B cell (primary cell): ENCODE data around the gene SNX24. TPM values are rescaled to one million over a fixed set of nuclear protein-coding genes. Genes with fewer than 3 reads are reported as not detected.

Source experiments
- ATAC-seq: fragments of 200-7000 bp; cut with Tn5 transposase; one replicate; pipeline ENCODE4 v1.10.0; 2021; ENCODE audit warnings: low read depth, mild to moderate bottlenecking, moderate number of reproducible peaks, moderate library complexity
- CTCF ChIA-PET: fragments of 350-600 bp; sonication (Branson Sonifier 250); formaldehyde crosslinking; loops from one replicate; lab custom pipeline; 2021; ENCODE audit warnings: antibody characterized with exemption, inconsistent platforms; lab: Charles Lee
- POLR2A ChIA-PET: fragments of 350-600 bp; sonication (Branson Sonifier 250); formaldehyde crosslinking; loops from one replicate; lab custom pipeline; 2021; ENCODE audit warnings: antibody characterized with exemption; lab: Charles Lee
- DNase-seq: peaks from one replicate; pipeline ENCODE4 v3.0.0; 2013
- H2AFZ ChIP-seq: 2 replicates; pipeline ENCODE4 v1.6.1; 2012; ENCODE audit warnings: mild to moderate bottlenecking, low read depth, low read length; ENCODE audit not compliant: insufficient read depth, poor library complexity, severe bottlenecking
- H3K27ac ChIP-seq, 2 donors: 1 replicate in 1 of 2; 2 replicates in 1 of 2; pipeline ENCODE4 v1.5.1; 2012 to 2013; ENCODE audit warnings: low read length in 2 of 2, mild to moderate bottlenecking in 2 of 2, moderate library complexity in 1 of 2
- H3K27me3 ChIP-seq, 4 experiments: fragments of 200-600 bp in 1 of 4; sonication (generic) in 1 of 4; replicated peaks in 1 of 4; 1 replicate in 2 of 4; 2 replicates in 2 of 4; pipeline versions ENCODE4 v1.6.1 to v1.7.0; 2013 to 2016; ENCODE audit warnings: low read length in 3 of 4, mild to moderate bottlenecking in 2 of 4, mixed read lengths in 1 of 4, moderate library complexity in 1 of 4; ENCODE audit not compliant: insufficient read depth in 4 of 4, control insufficient read depth in 3 of 4; ENCODE audit errors: control extremely low read depth in 1 of 4
- H3K36me3 ChIP-seq, 2 experiments: replicated peaks in 1 of 2; 1 replicate in 1 of 2; 2 replicates in 1 of 2; pipeline versions ENCODE4 v1.6.1 to v1.7.1; 2013; ENCODE audit warnings: low read length in 1 of 2; ENCODE audit not compliant: insufficient read depth in 2 of 2, control insufficient read depth in 1 of 2; ENCODE audit errors: control extremely low read depth in 1 of 2, extremely low read depth in 1 of 2
- H3K4me1 ChIP-seq, 2 donors: fragments of 200-600 bp in 1 of 2; sonication (generic) in 1 of 2; 1 replicate in 1 of 2; 2 replicates in 1 of 2; pipeline versions ENCODE4 v1.5.1 to v1.6.1; 2013 to 2017; ENCODE audit warnings: low read length in 2 of 2; ENCODE audit not compliant: control insufficient read depth in 2 of 2, insufficient read depth in 2 of 2
- H3K4me2 ChIP-seq: replicated peaks from 2 replicates; pipeline ENCODE3; 2012; ENCODE audit warnings: mild to moderate bottlenecking, low read depth, low read length; ENCODE audit not compliant: poor library complexity, severe bottlenecking
- H3K4me3 ChIP-seq, 5 experiments: fragments of 200-600 bp in 1 of 5; sonication (generic) in 1 of 5; 1 replicate in 3 of 5; 2 replicates in 2 of 5; pipeline versions ENCODE4 v1.5.1 to v1.7.0; 2011 to 2016; ENCODE audit warnings: low read length in 4 of 5, mild to moderate bottlenecking in 4 of 5, low read depth in 2 of 5, control low read depth in 1 of 5, moderate library complexity in 1 of 5; ENCODE audit not compliant: insufficient read depth in 1 of 5; ENCODE audit errors: control extremely low read depth in 1 of 5, extremely low read depth in 1 of 5
- H3K79me2 ChIP-seq: fragments of 200-600 bp; sonication (generic); one replicate; pipeline ENCODE4 v1.6.0; 2016; ENCODE audit warnings: low read length; ENCODE audit not compliant: control insufficient read depth, insufficient read depth
- H3K9ac ChIP-seq: fragments of 200-600 bp; sonication (generic); 2 replicates; pipeline ENCODE4 v1.6.1; 2017; ENCODE audit warnings: mild to moderate bottlenecking, low read length, moderate library complexity
- H3K9me3 ChIP-seq, 3 donors: one replicate each; pipeline versions ENCODE4 v1.6.1 to v1.7.1; 2013; ENCODE audit warnings: low read length in 2 of 3; ENCODE audit not compliant: control insufficient read depth in 2 of 3, insufficient read depth in 1 of 3; ENCODE audit errors: control extremely low read depth in 1 of 3
- H4K20me1 ChIP-seq: 2 replicates; pipeline ENCODE4 v1.6.0; 2012; ENCODE audit warnings: mild to moderate bottlenecking, low read length; ENCODE audit not compliant: insufficient read depth, control insufficient read depth, poor library complexity, severe bottlenecking
- H3K27ac Mint-ChIP-seq: one replicate; pipeline ENCODE4 v1.8.0; 2021; ENCODE audit warnings: mixed read lengths
- H3K27me3 Mint-ChIP-seq: one replicate; pipeline ENCODE4 v1.8.0; 2021; ENCODE audit warnings: mixed read lengths
- H3K4me1 Mint-ChIP-seq: one replicate; pipeline ENCODE4 v1.8.0; 2021; ENCODE audit warnings: mixed read lengths
- H3K4me3 Mint-ChIP-seq: one replicate; pipeline ENCODE4 v1.8.0; 2021; ENCODE audit warnings: mixed read lengths
- H3K9me3 Mint-ChIP-seq: one replicate; pipeline ENCODE4 v1.8.0; 2022; ENCODE audit warnings: mixed read lengths; ENCODE audit not compliant: insufficient read depth
- EZH2 ChIP-seq: IDR thresholded peaks from 2 replicates; pipeline ENCODE4 v1.6.1; 2012; ENCODE audit warnings: borderline replicate concordance, low read depth, mild to moderate bottlenecking, moderate library complexity, low read length; ENCODE audit not compliant: insufficient read depth, poor library complexity, severe bottlenecking
- WGBS: methylation state at CpG from one replicate; pipeline ENCODE4 v1.1.5; 2013; ENCODE audit warnings: missing lambda C conversion rate; ENCODE audit not compliant: insufficient coverage; 5-methylcytosine and 5-hydroxymethylcytosine counted together
- intact Hi-C: fragments of 100-400 bp; cut with micrococcal nuclease; formaldehyde crosslinking; loops from one replicate; pipeline ENCODE4 v1.10.0; 2022
- polyA plus RNA-seq: library from polyadenylated mRNA; depleted of rRNA; stranded (reverse); fragments of >200 nt; gene quantifications from 2 replicates; pipeline ENCODE4 v1.2.3, GENCODE V29; 2012
- total RNA-seq, 2 donors: library from RNA; stranded (reverse); fragments of 120-200 nt in 1 of 2; gene quantifications; 1 replicate in 1 of 2; 2 replicates in 1 of 2; pipeline versions ENCODE4 v1.2.3 to v1.2.4, GENCODE V29; 2013 to 2022
- TF ChIP-seq, protein P1 (sequence below): fragments of 200-600 bp; IDR thresholded peaks from one replicate; pipeline ENCODE4 v1.8.0; 2022; ENCODE audit warnings: antibody characterized with exemption, mild to moderate bottlenecking

SNX24 gene
- total and polyA plus RNA-seq, 2 donors (not counting 1 experiment from before 2014, with no cell fraction given): 1.1 to 9.3 TPM

DNA sequence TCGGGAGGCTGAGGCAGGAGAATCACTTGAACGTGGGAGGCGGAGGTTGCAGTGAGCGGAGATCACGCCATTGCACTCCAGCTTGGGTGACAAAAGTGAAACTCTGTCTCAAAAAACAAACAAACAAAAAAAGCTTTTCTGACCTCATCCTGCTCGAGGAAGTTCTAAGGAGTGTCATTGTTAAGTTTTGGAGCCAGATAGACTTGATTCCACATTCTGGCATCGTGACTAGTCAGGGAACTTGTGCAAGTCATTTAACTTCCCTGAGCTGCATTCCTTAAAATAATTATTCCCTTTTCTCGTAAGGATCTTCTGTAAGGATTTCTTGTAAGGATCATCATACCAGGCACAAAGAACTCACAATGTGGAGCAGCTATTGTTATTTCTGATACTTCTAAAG is 26.2 kb downstream of the SNX24 start:
- Histone ChIP-seq H3K9me3 (no peaks in the 10 kb centered on the region), H4K20me1 (no peaks in the 10 kb centered on the region), H2AFZ (no peak overlapping the region), H3K36me3 (no peaks in the 10 kb centered on the region), H3K27me3 (no peaks in the 10 kb centered on the region), H3K9ac (no peak overlapping the region), H3K79me2 (no peaks in the 10 kb centered on the region), H3K4me2 (no peak overlapping the region), H3K27ac (no peak overlapping the region), H3K4me3 (no peak overlapping the region), H3K4me1 (no peaks in the 10 kb centered on the region)
- Mint-ChIP-seq H3K4me1 (peaks cover 3% of the 10 kb centered on the region), H3K27me3 (no peaks in the 10 kb centered on the region), H3K27ac (no peak overlapping the region), H3K4me3 (no peak overlapping the region), H3K9me3 (no peaks in the 10 kb centered on the region)
- no peak for DNase-seq
- POLR2A ChIA-PET: interaction anchor here (0.6 kb wide), 1 partner anchor 712 kb away, joined by 5 read pairs; no protein-coding TSS in a partner anchor
- CTCF ChIA-PET: no interaction called here
- intact Hi-C loops: no loop called here
- 100% methylated on average over 4 of the region's 8 CpGs for WGBS
- TF ChIP-seq EZH2: no peak
- TF ChIP-seq, protein P1, sequence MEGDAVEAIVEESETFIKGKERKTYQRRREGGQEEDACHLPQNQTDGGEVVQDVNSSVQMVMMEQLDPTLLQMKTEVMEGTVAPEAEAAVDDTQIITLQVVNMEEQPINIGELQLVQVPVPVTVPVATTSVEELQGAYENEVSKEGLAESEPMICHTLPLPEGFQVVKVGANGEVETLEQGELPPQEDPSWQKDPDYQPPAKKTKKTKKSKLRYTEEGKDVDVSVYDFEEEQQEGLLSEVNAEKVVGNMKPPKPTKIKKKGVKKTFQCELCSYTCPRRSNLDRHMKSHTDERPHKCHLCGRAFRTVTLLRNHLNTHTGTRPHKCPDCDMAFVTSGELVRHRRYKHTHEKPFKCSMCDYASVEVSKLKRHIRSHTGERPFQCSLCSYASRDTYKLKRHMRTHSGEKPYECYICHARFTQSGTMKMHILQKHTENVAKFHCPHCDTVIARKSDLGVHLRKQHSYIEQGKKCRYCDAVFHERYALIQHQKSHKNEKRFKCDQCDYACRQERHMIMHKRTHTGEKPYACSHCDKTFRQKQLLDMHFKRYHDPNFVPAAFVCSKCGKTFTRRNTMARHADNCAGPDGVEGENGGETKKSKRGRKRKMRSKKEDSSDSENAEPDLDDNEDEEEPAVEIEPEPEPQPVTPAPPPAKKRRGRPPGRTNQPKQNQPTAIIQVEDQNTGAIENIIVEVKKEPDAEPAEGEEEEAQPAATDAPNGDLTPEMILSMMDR: no peak
- no peak for ATAC-seq

DNA sequence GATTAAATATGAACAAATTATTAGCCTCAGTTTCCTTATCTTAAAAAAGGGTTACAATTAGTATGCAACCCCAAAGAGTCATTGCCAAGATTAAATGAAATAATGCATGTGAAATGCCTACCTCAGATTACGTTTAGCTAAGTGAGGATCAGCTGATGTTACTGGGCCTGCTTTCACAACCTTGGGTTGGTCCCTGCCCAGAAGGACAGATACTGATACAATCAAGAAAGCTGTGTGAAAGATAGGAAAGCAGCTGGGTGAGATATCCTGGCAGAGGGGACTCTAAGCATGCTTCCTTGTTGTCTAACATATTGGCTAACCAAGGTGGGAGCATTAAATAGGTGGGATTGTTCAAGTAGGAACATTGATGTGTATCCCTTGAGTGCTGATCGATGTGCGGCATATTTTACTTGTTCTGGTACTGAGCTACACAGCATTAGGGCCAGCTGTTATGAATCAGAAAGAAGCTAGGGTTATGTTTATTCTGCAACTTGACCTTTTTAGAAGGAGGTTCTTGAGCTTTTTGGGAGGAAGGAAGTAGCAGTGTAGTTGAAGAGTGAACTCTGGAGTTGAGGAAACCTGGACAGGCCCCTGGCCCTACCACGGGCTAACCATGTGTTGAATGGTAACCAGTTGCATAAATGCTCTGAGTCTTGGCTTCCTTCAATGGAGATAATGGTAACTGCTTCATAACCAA is 28.9 kb downstream of the SNX24 start:
- peaks cover 19% of the 10 kb centered on the region for H3K4me1 Mint-ChIP-seq
- CTCF ChIA-PET: no interaction called here
- intact Hi-C loops: no loop called here
- peaks cover 0 to 9% (median 0%) of the 10 kb centered on the region in 3 donors for H3K9me3 ChIP-seq
- 96% methylated on average over 4 of the region's 4 CpGs for WGBS
- no peaks in the 10 kb centered on the region for H3K27me3 Mint-ChIP-seq
- H3K27me3 ChIP-seq: no peaks in the 10 kb centered on the region
- TF ChIP-seq EZH2: no peak
- TF ChIP-seq, protein P1: no peak
- H3K4me1 ChIP-seq: peaks cover 13 to 16% of the 10 kb centered on the region in 2 donors
- H3K36me3 ChIP-seq: no peaks in the 10 kb centered on the region
- no peaks in the 10 kb centered on the region for H3K9me3 Mint-ChIP-seq
- H3K9ac ChIP-seq: no peak overlapping the region
- POLR2A ChIA-PET: no interaction called here
- H3K27ac Mint-ChIP-seq: no peak overlapping the region
- H3K79me2 ChIP-seq: no peaks in the 10 kb centered on the region
- H2AFZ ChIP-seq: no peak overlapping the region
- H3K27ac ChIP-seq: no peak overlapping the region
- no peaks in the 10 kb centered on the region for H4K20me1 ChIP-seq
- ATAC-seq (no peak), DNase-seq (no peak)
- no peak overlapping the region for H3K4me2 ChIP-seq
- no peak overlapping the region for H3K4me3 ChIP-seq
- H3K4me3 Mint-ChIP-seq: no peak overlapping the region
